GM13977 (cell line): ENCODE results near the gene IL18BP.

Source experiments
- DNase-seq: peaks from one replicate; pipeline ENCODE4 v3.0.0; 2012; ENCODE audit warnings: low spot score
- CTCF ChIP-seq: IDR thresholded peaks from 2 replicates; pipeline ENCODE4 v1.5.1; 2012; ENCODE audit warnings: mild to moderate bottlenecking, control low read depth; ENCODE audit not compliant: insufficient read depth; ENCODE audit errors: extremely low read depth, missing control alignments
- in situ Hi-C: fragments of 300-500 bp; cut with MboI; formaldehyde crosslinking; loops from one replicate; pipeline ENCODE4 v1.12.0; 2022; ENCODE audit warnings: low sequenced_read_pairs, low pct_unique_long_range_greater_than_20kb, mixed read lengths, inconsistent platforms; ENCODE audit not compliant: unreplicated experiment

The IL18BP gene

GRCh38 chr11:71998649-71999310 is at the start of gene IL18BP:
Gene IL18BP, plus strand, starts transcription at chr11:71998909. Its CDS starts 1,076 bp downstream, at chr11:71999985.
- no peak for DNase-seq
- in situ Hi-C loops = no loop called here

GRCh38 chr11:71949034-71949433 is 49.7 kb upstream of the IL18BP start:
- TF ChIP-seq CTCF = no peak
- DNase-seq = no peak
- in situ Hi-C loops = no loop called here

More at GRCh38 chr11:71998649-71999310, at the start of gene IL18BP:
- TF ChIP-seq CTCF = no peak

GRCh38 chr11:71951741-71952310 is 46.9 kb upstream of the IL18BP start:
- in situ Hi-C loops = no loop called here
- no peak for TF ChIP-seq CTCF
- DNase-seq = no peak

GRCh38 chr11:71955898-71956456 is 42.7 kb upstream of the IL18BP start:
- DNase-seq = no peak
- in situ Hi-C loops = no loop called here
- TF ChIP-seq CTCF = no peak

GRCh38 chr11:71962428-71963038 is 36.2 kb upstream of the IL18BP start:
- DNase-seq = peak; percentile 42

More at GRCh38 chr11:71962428-71963038, 36.2 kb upstream of the IL18BP start:
- TF ChIP-seq CTCF = no peak
- in situ Hi-C loops = no loop called here
